ENCODE results near the gene NDUFA3.

The NDUFA3 gene

DNA sequence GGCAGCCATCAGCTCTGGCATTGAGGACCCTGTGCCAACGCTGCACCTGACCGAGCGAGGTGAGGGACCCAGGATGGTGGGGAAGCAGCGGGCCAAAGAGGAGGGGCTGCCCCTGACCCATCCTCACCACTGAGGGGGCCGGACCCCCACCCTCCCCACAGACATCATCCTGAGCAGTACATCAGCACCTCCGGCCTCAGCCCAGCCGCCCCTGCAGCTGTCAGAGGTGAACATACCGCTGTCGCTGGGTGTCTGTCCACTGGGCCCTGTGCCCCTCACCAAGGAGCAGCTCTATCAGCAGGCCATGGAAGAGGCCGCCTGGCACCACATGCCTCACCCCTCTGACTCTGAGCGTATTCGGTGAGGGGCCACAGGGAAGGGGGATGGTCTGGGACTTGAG is 49.6 kb downstream of the NDUFA3 start:
- DNase-seq: no peak
- Histone ChIP-seq H2BK120ac (ENCODE audit: low read depth, low read length) (no peak overlapping the region), H3K27me3 (ENCODE audit: insufficient read depth, low read length, poor library complexity) (no peaks in the 10 kb centered on the region), H3K27ac (ENCODE audit: low read depth, low read length) (no peak overlapping the region), H2BK5ac (ENCODE audit: low read length) (no peak overlapping the region), H3K79me1 (ENCODE audit: low read length) (no peaks in the 10 kb centered on the region), H3K56ac (ENCODE audit: low read length) (no peak overlapping the region), H3K18ac (ENCODE audit: low read length) (no peak overlapping the region), H3K9ac (ENCODE audit: low read length) (no peak overlapping the region), H3K79me2 (ENCODE audit: control insufficient read depth, insufficient read depth, low read length) (no peaks in the 10 kb centered on the region), H4K5ac (ENCODE audit: low read length) (no peak overlapping the region), H3K4me1 (ENCODE audit: control insufficient read depth, low read depth, low read length) (no peaks in the 10 kb centered on the region), H2AK5ac (ENCODE audit: low read length) (no peak overlapping the region), H3K4me2 (ENCODE audit: low read length) (no peak overlapping the region), H3K36me3 (ENCODE audit: control insufficient read depth, insufficient read depth, low read length) (peaks cover 32% of the 10 kb centered on the region), H3K4ac (ENCODE audit: low read depth, low read length) (no peak overlapping the region), H3K4me3 (ENCODE audit: low read length) (no peak overlapping the region), H2BK15ac (replicated peaks; ENCODE audit: low read depth) (no peak overlapping the region), H4K8ac (ENCODE audit: low read depth, low read length) (no peak overlapping the region), H3K23ac (ENCODE audit: low read length) (no peak overlapping the region)
- WGBS (ENCODE audit: extremely low coverage, insufficient coverage, low lambda C conversion rate): no CpG with 5 or more reads among the region's 12 CpGs

DNA sequence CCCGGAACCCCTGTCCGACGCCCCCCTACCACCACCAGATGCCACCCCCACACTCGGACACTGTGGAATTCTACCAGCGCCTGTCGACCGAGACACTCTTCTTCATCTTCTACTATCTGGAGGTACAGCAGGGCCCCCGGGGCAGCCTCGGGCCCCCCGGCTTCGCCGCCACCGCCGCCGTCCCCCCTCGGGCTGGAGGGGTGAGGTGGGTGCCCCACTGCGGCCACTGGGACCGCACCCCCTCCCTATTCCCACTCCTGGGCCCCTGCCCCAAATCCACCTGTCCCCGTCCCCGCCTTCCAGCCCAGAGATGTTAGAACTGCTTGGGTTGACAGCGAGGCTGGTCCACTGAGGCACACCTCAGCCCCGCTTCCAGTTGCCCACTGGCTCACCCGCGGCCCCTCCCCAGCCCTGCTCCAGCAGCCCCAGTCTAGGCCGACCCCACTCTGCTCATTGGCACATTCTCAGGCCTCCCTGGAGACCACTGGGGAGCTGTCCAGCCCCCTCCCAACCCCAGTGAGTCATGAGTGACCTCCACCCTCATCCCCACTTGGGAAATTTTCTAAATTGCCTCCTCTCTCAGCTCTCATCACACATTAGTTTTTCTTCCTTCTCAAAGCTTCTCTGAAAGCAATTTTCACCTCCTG is 50.3 kb downstream of the NDUFA3 start:
- Histone ChIP-seq H3K4me1 (ENCODE audit: control insufficient read depth, low read depth, low read length) (no peaks in the 10 kb centered on the region), H3K79me1 (ENCODE audit: low read length) (no peaks in the 10 kb centered on the region), H3K9ac (ENCODE audit: low read length) (no peak overlapping the region), H3K79me2 (ENCODE audit: control insufficient read depth, insufficient read depth, low read length) (no peaks in the 10 kb centered on the region), H3K56ac (ENCODE audit: low read length) (no peak overlapping the region), H3K36me3 (ENCODE audit: control insufficient read depth, insufficient read depth, low read length) (peaks cover 27% of the 10 kb centered on the region), H3K4me3 (ENCODE audit: low read length) (no peak overlapping the region), H2BK15ac (replicated peaks; ENCODE audit: low read depth) (no peak overlapping the region), H3K18ac (ENCODE audit: low read length) (no peak overlapping the region), H3K4ac (ENCODE audit: low read depth, low read length) (no peak overlapping the region), H4K8ac (ENCODE audit: low read depth, low read length) (no peak overlapping the region), H3K27me3 (ENCODE audit: insufficient read depth, low read length, poor library complexity) (no peaks in the 10 kb centered on the region), H3K23ac (ENCODE audit: low read length) (no peak overlapping the region), H2BK5ac (ENCODE audit: low read length) (no peak overlapping the region), H2BK120ac (ENCODE audit: low read depth, low read length) (no peak overlapping the region), H4K5ac (ENCODE audit: low read length) (no peak overlapping the region), H3K27ac (ENCODE audit: low read depth, low read length) (no peak overlapping the region), H3K4me2 (ENCODE audit: low read length) (no peak overlapping the region), H2AK5ac (ENCODE audit: low read length) (no peak overlapping the region)
- DNase-seq: no peak
- WGBS (ENCODE audit: extremely low coverage, insufficient coverage, low lambda C conversion rate): no CpG with 5 or more reads among the region's 25 CpGs

DNA sequence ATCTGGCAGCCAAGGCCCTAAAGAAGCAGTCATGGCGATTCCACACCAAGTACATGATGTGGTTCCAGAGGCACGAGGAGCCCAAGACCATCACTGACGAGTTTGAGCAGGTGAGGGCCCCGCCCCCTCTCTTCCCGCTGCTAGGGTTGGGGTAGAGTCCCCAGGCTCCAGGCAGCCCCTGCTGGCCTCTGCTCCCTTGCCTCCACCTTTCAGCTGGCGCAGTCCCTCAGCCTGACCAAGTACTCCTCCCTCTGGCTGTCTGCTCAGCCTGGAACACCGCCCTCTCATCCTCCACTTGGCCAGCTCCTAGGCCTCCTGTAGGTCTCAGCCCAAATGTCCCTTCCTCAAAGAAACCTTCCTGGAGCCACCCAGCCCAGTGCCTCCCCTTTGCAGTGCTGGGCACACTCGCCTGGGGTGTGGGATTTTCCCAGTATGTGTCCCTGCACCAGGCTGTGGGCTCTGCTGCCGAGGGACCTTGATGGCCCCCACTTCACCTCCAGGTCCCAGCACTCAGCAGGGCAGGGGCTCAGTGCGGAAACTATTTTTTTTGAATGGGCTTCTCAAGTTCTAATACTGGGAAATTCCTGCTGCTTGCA is 51.2 kb downstream of the NDUFA3 start:
- Histone ChIP-seq H3K9ac (ENCODE audit: low read length) (no peak overlapping the region), H3K79me2 (ENCODE audit: control insufficient read depth, insufficient read depth, low read length) (no peaks in the 10 kb centered on the region), H3K4me1 (ENCODE audit: control insufficient read depth, low read depth, low read length) (no peaks in the 10 kb centered on the region), H3K36me3 (ENCODE audit: control insufficient read depth, insufficient read depth, low read length) (peaks cover 25% of the 10 kb centered on the region), H4K5ac (ENCODE audit: low read length) (no peak overlapping the region), H4K8ac (ENCODE audit: low read depth, low read length) (no peak overlapping the region), H3K79me1 (ENCODE audit: low read length) (no peaks in the 10 kb centered on the region), H3K56ac (ENCODE audit: low read length) (no peak overlapping the region), H2BK15ac (replicated peaks; ENCODE audit: low read depth) (no peak overlapping the region), H3K4ac (ENCODE audit: low read depth, low read length) (no peak overlapping the region), H3K27ac (ENCODE audit: low read depth, low read length) (no peak overlapping the region), H3K4me2 (ENCODE audit: low read length) (no peak overlapping the region), H3K18ac (ENCODE audit: low read length) (no peak overlapping the region), H2BK5ac (ENCODE audit: low read length) (no peak overlapping the region), H3K4me3 (ENCODE audit: low read length) (no peak overlapping the region), H2BK120ac (ENCODE audit: low read depth, low read length) (no peak overlapping the region), H3K23ac (ENCODE audit: low read length) (no peak overlapping the region), H2AK5ac (ENCODE audit: low read length) (no peak overlapping the region), H3K27me3 (ENCODE audit: insufficient read depth, low read length, poor library complexity) (no peaks in the 10 kb centered on the region)
- no CpG with 5 or more reads among the region's 10 CpGs for WGBS (ENCODE audit: extremely low coverage, insufficient coverage, low lambda C conversion rate)
- DNase-seq: no peak

DNA sequence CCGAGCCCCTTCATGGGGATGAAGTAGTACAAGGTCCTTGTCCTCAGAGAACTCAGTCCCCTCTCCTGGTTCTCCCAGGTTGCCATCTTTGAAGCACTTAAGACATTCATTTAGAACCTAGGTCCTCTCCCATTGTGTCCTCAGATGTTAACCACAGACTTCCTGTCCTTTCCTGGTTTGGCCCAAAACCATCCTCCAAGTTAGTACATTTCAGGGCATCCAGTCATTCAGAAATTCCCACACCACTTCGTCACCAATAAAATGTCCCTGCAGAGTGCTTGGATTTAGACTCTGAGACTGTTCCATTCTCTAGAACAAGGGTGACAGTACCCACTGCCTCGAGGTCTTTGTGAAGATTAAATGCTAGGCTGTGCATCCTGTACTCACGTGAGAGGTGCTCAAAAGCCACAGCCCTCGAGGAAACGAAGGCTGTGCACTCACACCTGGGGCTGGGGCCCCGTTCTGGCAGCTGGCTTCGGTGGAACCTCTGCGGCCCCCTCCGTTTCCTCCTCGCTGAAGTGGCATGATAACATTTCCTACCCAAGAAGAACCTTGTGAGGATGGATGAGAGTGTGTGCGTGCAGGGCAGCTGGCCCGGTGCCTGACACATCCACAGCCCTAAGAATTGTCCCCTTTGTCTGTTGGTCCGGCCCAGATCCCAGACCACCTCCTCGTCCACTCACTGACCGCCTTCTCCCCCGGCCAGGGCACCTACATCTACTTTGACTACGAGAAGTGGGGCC is 52.1 kb downstream of the NDUFA3 start:
- Histone ChIP-seq H3K18ac (ENCODE audit: low read length) (no peak overlapping the region), H3K4me2 (ENCODE audit: low read length) (no peak overlapping the region), H3K4ac (ENCODE audit: low read depth, low read length) (no peak overlapping the region), H3K27me3 (ENCODE audit: insufficient read depth, low read length, poor library complexity) (no peaks in the 10 kb centered on the region), H3K56ac (ENCODE audit: low read length) (no peak overlapping the region), H3K27ac (ENCODE audit: low read depth, low read length) (no peak overlapping the region), H2BK15ac (replicated peaks; ENCODE audit: low read depth) (no peak overlapping the region), H3K9ac (ENCODE audit: low read length) (no peak overlapping the region), H3K23ac (ENCODE audit: low read length) (no peak overlapping the region), H3K4me1 (ENCODE audit: control insufficient read depth, low read depth, low read length) (no peaks in the 10 kb centered on the region), H4K8ac (ENCODE audit: low read depth, low read length) (no peak overlapping the region), H2BK5ac (ENCODE audit: low read length) (no peak overlapping the region), H3K79me2 (ENCODE audit: control insufficient read depth, insufficient read depth, low read length) (no peaks in the 10 kb centered on the region), H3K79me1 (ENCODE audit: low read length) (no peaks in the 10 kb centered on the region), H2BK120ac (ENCODE audit: low read depth, low read length) (no peak overlapping the region), H3K36me3 (ENCODE audit: control insufficient read depth, insufficient read depth, low read length) (peaks cover 22% of the 10 kb centered on the region), H3K4me3 (ENCODE audit: low read length) (no peak overlapping the region), H4K5ac (ENCODE audit: low read length) (no peak overlapping the region), H2AK5ac (ENCODE audit: low read length) (no peak overlapping the region)
- no CpG with 5 or more reads among the region's 18 CpGs for WGBS (ENCODE audit: extremely low coverage, insufficient coverage, low lambda C conversion rate)
- no peak for DNase-seq

DNA sequence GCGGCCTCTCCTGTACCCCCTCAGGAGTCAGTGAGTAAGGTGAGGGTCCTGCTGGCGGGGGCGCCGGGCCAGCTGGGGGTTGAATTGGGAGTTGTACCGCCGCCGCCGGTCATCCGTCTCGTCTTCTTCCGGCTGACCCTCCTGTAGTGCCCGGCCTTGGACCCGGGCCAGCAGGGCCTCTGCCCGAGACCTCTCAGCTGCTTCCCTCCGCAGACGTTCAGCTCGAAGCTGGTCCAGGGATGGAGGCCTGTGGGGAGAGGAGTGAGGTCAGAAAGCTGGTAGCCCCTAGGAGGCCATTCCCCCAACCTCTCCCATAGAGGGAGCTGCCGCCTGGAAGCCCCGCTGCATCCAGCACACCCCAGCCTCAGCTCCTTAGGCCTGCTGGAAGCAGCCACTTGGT is 53.0 kb downstream of the NDUFA3 start:
- H3K56ac ChIP-seq (ENCODE audit: low read length): no peak overlapping the region
- peaks cover 2% of the 10 kb centered on the region for H3K79me1 ChIP-seq (ENCODE audit: low read length)
- H3K4me1 ChIP-seq (ENCODE audit: control insufficient read depth, low read depth, low read length): no peaks in the 10 kb centered on the region
- H2BK120ac ChIP-seq (ENCODE audit: low read depth, low read length): no peak overlapping the region
- H4K8ac ChIP-seq (ENCODE audit: low read depth, low read length): no peak overlapping the region
- no peak overlapping the region for H2AK5ac ChIP-seq (ENCODE audit: low read length)
- H3K4ac ChIP-seq (ENCODE audit: low read depth, low read length): no peak overlapping the region
- peaks cover 22% of the 10 kb centered on the region for H3K36me3 ChIP-seq (ENCODE audit: control insufficient read depth, insufficient read depth, low read length)
- H3K27ac ChIP-seq (ENCODE audit: low read depth, low read length): no peak overlapping the region
- H3K4me2 ChIP-seq (ENCODE audit: low read length): no peak overlapping the region
- no peak overlapping the region for H3K9ac ChIP-seq (ENCODE audit: low read length)
- H2BK5ac ChIP-seq (ENCODE audit: low read length): no peak overlapping the region
- H3K79me2 ChIP-seq (ENCODE audit: control insufficient read depth, insufficient read depth, low read length): no peaks in the 10 kb centered on the region
- H2BK15ac ChIP-seq (replicated peaks; ENCODE audit: low read depth): no peak overlapping the region
- DNase-seq: peak; percentile 48
- no peak overlapping the region for H3K23ac ChIP-seq (ENCODE audit: low read length)
- H3K27me3 ChIP-seq (ENCODE audit: insufficient read depth, low read length, poor library complexity): no peaks in the 10 kb centered on the region
- H3K18ac ChIP-seq (ENCODE audit: low read length): no peak overlapping the region
- no peak overlapping the region for H4K5ac ChIP-seq (ENCODE audit: low read length)
- no CpG with 5 or more reads among the region's 19 CpGs for WGBS (ENCODE audit: extremely low coverage, insufficient coverage, low lambda C conversion rate)
- H3K4me3 ChIP-seq (ENCODE audit: low read length): no peak overlapping the region
